Fibroblast of villous mesenchyme (primary cell): ENCODE results near the gene ANKMY2. TPM values are rescaled to one million over a fixed set of nuclear protein-coding genes. Genes with fewer than 3 reads are reported as not detected.
"Not testable (repeated sequence)": the region's sequence is repeated elsewhere in the genome, so short reads cannot be mapped to it uniquely, and the experiment has no call there.

Source experiments
- DNase-seq: peaks from one replicate; pipeline ENCODE4 v3.0.0-alpha.2; 2010; ENCODE audit warnings: low read depth
- H3K4me3 ChIP-seq: 2 replicates; pipeline ENCODE4 v1.5.1; 2011; ENCODE audit warnings: low read depth, mild to moderate bottlenecking, low read length
- CTCF ChIP-seq: IDR thresholded peaks from 2 replicates; pipeline ENCODE4 v1.5.1; 2012; ENCODE audit warnings: low read depth, mild to moderate bottlenecking, low read length; ENCODE audit not compliant: insufficient read depth
- total RNA-seq: library from RNA; depleted of rRNA; stranded (reverse); fragments of >200 nt; gene quantifications from 2 replicates; pipeline ENCODE4 v1.2.3, GENCODE V29; 2012

ANKMY2 gene
- total RNA-seq, 1 donor: 28.5 TPM

GRCh38 chr7:16669581-16669980 lies 24.0 kb upstream of the ANKMY2 start:
- H3K4me3 ChIP-seq: no peak overlapping the region
- TF ChIP-seq CTCF: no peak
- DNase-seq: peak; percentile 38

- no peak overlapping the region for H3K4me3 ChIP-seq
- DNase-seq: peak; percentile 70
- TF ChIP-seq CTCF: no peak
Observed at GRCh38 chr7:16668978-16669377, 23.4 kb upstream of the ANKMY2 start.

- no peak overlapping the region for H3K4me3 ChIP-seq
- TF ChIP-seq CTCF: peak; percentile 39
- peak; percentile 100 for DNase-seq
Observed at GRCh38 chr7:16668049-16668858, 22.7 kb upstream of the ANKMY2 start.

GRCh38 chr7:16667355-16667754 lies 21.8 kb upstream of the ANKMY2 start:
- TF ChIP-seq CTCF: no peak
- DNase-seq: no peak
- H3K4me3 ChIP-seq: no peak overlapping the region

- DNase-seq: peak; percentile 52
- no peak for TF ChIP-seq CTCF
- no peak overlapping the region for H3K4me3 ChIP-seq
Observed at GRCh38 chr7:16661924-16662323, 16.4 kb upstream of the ANKMY2 start.

GRCh38 chr7:16660702-16661464 lies 15.3 kb upstream of the ANKMY2 start:
- no peak overlapping the region for H3K4me3 ChIP-seq
- peak; percentile 86 for DNase-seq
- TF ChIP-seq CTCF: no peak

- H3K4me3 ChIP-seq, DNase-seq: not testable (repeated sequence)
Observed at GRCh38 chr7:16659854-16660497, 14.4 kb upstream of the ANKMY2 start.
